ENCODE measurements around the gene PSPC1. TPM values are rescaled to one million over a fixed set of nuclear protein-coding genes. Genes with fewer than 3 reads are reported as not detected.
"Not testable (repeated sequence)": the region's sequence is repeated elsewhere in the genome, so short reads cannot be mapped to it uniquely, and the experiment has no call there.

The PSPC1 gene
- total RNA-seq, 4 donors from 2014 or later = 42.0 to 82.5 (median 58.8) TPM

DNA sequence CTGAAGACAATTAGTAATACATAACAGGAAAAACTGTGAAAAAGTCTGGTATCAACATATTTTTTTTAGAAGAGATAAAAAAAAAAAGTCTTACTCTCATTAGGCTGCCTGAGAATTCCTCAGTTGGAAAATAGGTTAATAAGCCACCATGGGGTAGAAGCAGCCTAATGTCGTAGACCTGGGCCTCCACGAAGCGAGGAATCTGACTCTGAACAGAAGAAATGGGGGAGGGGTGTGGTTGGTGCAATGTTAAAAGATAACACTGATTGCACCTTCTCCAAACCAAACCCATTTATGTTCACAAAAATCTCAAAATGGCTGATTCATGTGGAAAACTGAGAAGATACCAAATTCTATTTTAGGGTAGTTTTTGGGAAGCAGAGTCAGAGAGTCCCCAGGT, 86.9 kb downstream of the PSPC1 start:
- Histone ChIP-seq H3K27me3 (no peaks in the 10 kb centered on the region), H3K4me1 (no peaks in the 10 kb centered on the region), H3K36me3 (peaks cover 0 to 8% of the 10 kb centered on the region in 2 donors), H3K9me3 (no peaks in the 10 kb centered on the region), H3K4me3 (no peak overlapping the region), H3K27ac (no peak overlapping the region)
- TF ChIP-seq CTCF (IDR thresholded peaks at IDR 0.05) (no peak), POLR2A (IDR thresholded peaks at IDR 0.05) (no peak)
- ATAC-seq = no peak
- 56 to 71% methylated on average over 3 of the region's 3 CpGs for WGBS, 2 donors (ENCODE audit: low coverage in 1 of 2)

DNA sequence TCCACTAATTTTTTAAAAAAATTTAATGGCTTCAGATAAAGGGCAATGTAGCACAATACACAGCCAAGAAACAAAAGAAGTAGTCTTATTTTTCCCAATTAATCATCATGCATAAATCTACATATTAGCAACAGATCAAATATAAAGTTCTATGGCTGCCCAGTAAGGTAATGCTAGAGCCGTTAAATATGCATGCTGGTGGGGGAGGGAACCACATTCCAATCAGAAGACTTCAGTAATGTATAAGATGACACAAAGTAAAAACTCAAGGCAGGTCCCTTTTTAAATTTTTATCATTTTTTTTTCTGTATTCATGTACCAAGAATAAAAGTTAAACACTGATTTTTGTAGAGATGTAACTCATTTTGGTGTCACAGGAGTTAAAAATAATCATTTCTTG, 87.3 kb downstream of the PSPC1 start:
- Histone ChIP-seq H3K27ac (no peak overlapping the region), H3K36me3 (peaks cover 0 to 8% of the 10 kb centered on the region in 2 donors), H3K4me3 (no peak overlapping the region), H3K9me3 (no peaks in the 10 kb centered on the region), H3K27me3 (no peaks in the 10 kb centered on the region), H3K4me1 (no peaks in the 10 kb centered on the region)
- WGBS, 2 donors (ENCODE audit: low coverage in 1 of 2) = 73 to 83% methylated on average over 1 of the region's 1 CpG
- no peak for ATAC-seq
- no peak for TF ChIP-seq POLR2AphosphoS5 (IDR thresholded peaks at IDR 0.05)
- no peak for TF ChIP-seq EP300 (IDR thresholded peaks at IDR 0.05)
- TF ChIP-seq POLR2A (IDR thresholded peaks at IDR 0.05) = no peak
- no peak for TF ChIP-seq CTCF (IDR thresholded peaks at IDR 0.05)

DNA sequence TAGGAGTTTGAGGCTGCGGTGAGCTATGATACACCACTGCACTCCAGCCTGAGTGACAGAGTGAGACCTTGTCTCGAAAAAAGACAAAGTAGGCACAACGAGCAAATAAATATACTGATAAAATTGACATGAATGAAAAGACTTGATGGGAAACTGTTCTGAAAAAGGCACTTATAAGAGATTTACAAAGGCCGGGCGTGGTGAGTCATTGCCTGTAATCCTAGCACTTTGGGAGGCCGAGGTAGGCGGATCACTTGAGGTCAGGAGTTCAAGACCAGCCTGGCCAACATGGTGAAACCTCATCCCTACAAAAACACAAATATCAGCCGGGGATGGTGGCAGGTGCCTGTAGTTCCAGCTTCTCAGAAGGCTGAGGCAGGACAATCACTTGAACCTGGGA, 91.3 kb downstream of the PSPC1 start:
- ATAC-seq, H3K4me3 ChIP-seq, H3K9me3 ChIP-seq, H3K4me1 ChIP-seq, H3K27me3 ChIP-seq, H3K27ac ChIP-seq: not testable (repeated sequence)
- peaks cover 0 to 20% of the 10 kb centered on the region in 2 donors for H3K36me3 ChIP-seq
- WGBS, 2 donors (ENCODE audit: low coverage in 1 of 2) = 90 to 100% methylated on average over 3 to 8 of the region's 8 CpGs

- Histone ChIP-seq H3K36me3 (peaks cover 0 to 12% of the 10 kb centered on the region in 2 donors), H3K27ac (no peak overlapping the region), H3K27me3 (no peaks in the 10 kb centered on the region), H3K9me3 (no peaks in the 10 kb centered on the region), H3K4me1 (peaks cover 0 to 8% (median 0%) of the 10 kb centered on the region in 3 donors), H3K4me3 (no peak overlapping the region)
- no peak for ATAC-seq
- TF ChIP-seq POLR2AphosphoS5 (IDR thresholded peaks at IDR 0.05) (no peak), POLR2A (IDR thresholded peaks at IDR 0.05) (no peak), CTCF (IDR thresholded peaks at IDR 0.05) (no peak), EP300 (IDR thresholded peaks at IDR 0.05) (no peak)
These were observed 97.3 kb downstream of the PSPC1 start for GRCh38 chr13:19685437-19685836.

DNA sequence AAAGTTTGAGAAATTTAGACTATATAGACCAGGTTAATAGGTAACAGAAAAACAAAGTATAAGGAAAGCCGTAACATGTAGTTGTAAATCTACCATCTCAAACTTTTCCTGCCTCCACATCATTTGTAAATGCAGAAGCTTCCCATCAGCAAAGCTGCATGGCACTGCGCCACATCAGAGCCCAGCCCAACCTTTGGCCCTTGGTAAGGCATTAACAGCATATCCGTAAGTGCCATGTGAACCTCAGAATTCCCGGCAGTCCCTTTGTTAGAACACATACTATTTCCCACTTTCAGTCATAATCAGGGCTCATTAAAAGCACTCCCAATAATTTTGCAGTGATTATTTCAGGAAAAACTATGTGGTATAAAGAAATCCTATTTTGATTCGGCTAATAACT, 97.7 kb downstream of the PSPC1 start:
- Histone ChIP-seq H3K27me3 (no peaks in the 10 kb centered on the region), H3K36me3 (peaks cover 0 to 12% of the 10 kb centered on the region in 2 donors), H3K9me3 (no peaks in the 10 kb centered on the region), H3K4me3 (no peak overlapping the region), H3K4me1 (peaks cover 0 to 8% (median 0%) of the 10 kb centered on the region in 3 donors), H3K27ac (no peak overlapping the region)
- ATAC-seq = no peak
- TF ChIP-seq POLR2A (IDR thresholded peaks at IDR 0.05) = no peak
- no peak for TF ChIP-seq CTCF (IDR thresholded peaks at IDR 0.05)
- 61 to 67% methylated on average over 5 of the region's 5 CpGs for WGBS, 2 donors (ENCODE audit: low coverage in 1 of 2)

- peaks cover 0 to 8% (median 0%) of the 10 kb centered on the region in 3 donors for H3K4me1 ChIP-seq
- TF ChIP-seq POLR2A (IDR thresholded peaks at IDR 0.05) (no peak), CTCF (IDR thresholded peaks at IDR 0.05) (no peak), POLR2AphosphoS5 (IDR thresholded peaks at IDR 0.05) (no peak), EP300 (IDR thresholded peaks at IDR 0.05) (no peak)
- no peaks in the 10 kb centered on the region for H3K9me3 ChIP-seq
- peaks cover 0 to 16% of the 10 kb centered on the region in 2 donors for H3K36me3 ChIP-seq
- ATAC-seq = no peak
- WGBS, 2 donors (ENCODE audit: low coverage in 1 of 2) = 67 to 73% methylated on average over 2 of the region's 2 CpGs
- no peak overlapping the region for H3K4me3 ChIP-seq
- H3K27me3 ChIP-seq = no peaks in the 10 kb centered on the region
- no peak overlapping the region for H3K27ac ChIP-seq
These were observed 101.2 kb downstream of the PSPC1 start for GRCh38 chr13:19681517-19681916.

All from gastroesophageal sphincter (tissue), 4 donors.